Measurements from ENCODE around the gene TRNP1. TPM values are rescaled to one million over a fixed set of nuclear protein-coding genes. Genes with fewer than 3 reads are reported as not detected.

The TRNP1 gene
- total RNA-seq, 1 donor, result 27.6 TPM

- no peak overlapping the region for H3K4me3 ChIP-seq (ENCODE audit: low read depth, low read length)
- no peak for DNase-seq (ENCODE audit: low read depth)
- TF ChIP-seq CTCF (IDR thresholded peaks at IDR 0.05; ENCODE audit: insufficient read depth, low read depth, low read length), result no peak
Measured at GRCh38 chr1:27035344-27035743, 41.9 kb downstream of the TRNP1 start.

GRCh38 chr1:27036718-27037117 lies 43.2 kb downstream of the TRNP1 start:
- no peak overlapping the region for H3K4me3 ChIP-seq (ENCODE audit: low read depth, low read length)
- DNase-seq (ENCODE audit: low read depth), result no peak
- no peak for TF ChIP-seq CTCF (IDR thresholded peaks at IDR 0.05; ENCODE audit: insufficient read depth, low read depth, low read length)

GRCh38 chr1:27037518-27037917 lies 44.0 kb downstream of the TRNP1 start:
- H3K4me3 ChIP-seq (ENCODE audit: low read depth, low read length), result no peak overlapping the region
- TF ChIP-seq CTCF (IDR thresholded peaks at IDR 0.05; ENCODE audit: insufficient read depth, low read depth, low read length), result no peak
- DNase-seq (ENCODE audit: low read depth), result no peak

GRCh38 chr1:27038020-27038419 lies 44.5 kb downstream of the TRNP1 start:
- no peak overlapping the region for H3K4me3 ChIP-seq (ENCODE audit: low read depth, low read length)
- TF ChIP-seq CTCF (IDR thresholded peaks at IDR 0.05; ENCODE audit: insufficient read depth, low read depth, low read length), result no peak
- DNase-seq (ENCODE audit: low read depth), result no peak

GRCh38 chr1:27042670-27043069 lies 49.2 kb downstream of the TRNP1 start:
- no peak for DNase-seq (ENCODE audit: low read depth)
- no peak for TF ChIP-seq CTCF (IDR thresholded peaks at IDR 0.05; ENCODE audit: insufficient read depth, low read depth, low read length)
- H3K4me3 ChIP-seq (ENCODE audit: low read depth, low read length), result no peak overlapping the region

GRCh38 chr1:27044613-27045151 lies 51.2 kb downstream of the TRNP1 start:
- DNase-seq (ENCODE audit: low read depth), result peak; percentile 77
- TF ChIP-seq CTCF (IDR thresholded peaks at IDR 0.05; ENCODE audit: insufficient read depth, low read depth, low read length), result peak; percentile 99
- H3K4me3 ChIP-seq (ENCODE audit: low read depth, low read length), result no peak overlapping the region

GRCh38 chr1:27045973-27046558 lies 52.6 kb downstream of the TRNP1 start:
- no peak overlapping the region for H3K4me3 ChIP-seq (ENCODE audit: low read depth, low read length)
- DNase-seq (ENCODE audit: low read depth), result peak; percentile 51
- peak; percentile 90 for TF ChIP-seq CTCF (IDR thresholded peaks at IDR 0.05; ENCODE audit: insufficient read depth, low read depth, low read length)
